OCI-LY7 (cell line): ENCODE measurements around the gene CXCR6. TPM values are rescaled to one million over a fixed set of nuclear protein-coding genes. Genes with fewer than 3 reads are reported as not detected.

Experiments
- BruUV-seq: library from RNA; stranded (reverse); fragments of 400-500 nt; replicated peaks from 2 replicates; lab custom pipeline; 2021; lab: Mats Ljungman, UMichigan
- CTCF ChIA-PET: fragments of 300-600 bp; sonication (Branson Sonifier 250); formaldehyde crosslinking; loops from one replicate; lab custom pipeline; 2022; ENCODE audit warnings: antibody characterized with exemption; ENCODE audit not compliant: unreplicated experiment; lab: Charles Lee
- POLR2A ChIA-PET: fragments of 300-600 bp; sonication (Branson Sonifier 250); formaldehyde crosslinking; loops from one replicate; lab custom pipeline; 2022; ENCODE audit warnings: antibody characterized with exemption; lab: Charles Lee
- DNase-seq: peaks from one replicate; pipeline ENCODE4 v3.0.0-alpha.2; 2015; ENCODE audit warnings: low spot score
- H2AFZ ChIP-seq: fragments of 200-600 bp; sonication (generic), shearing (Covaris generic); 2 replicates; pipeline ENCODE4 v1.6.1; 2014; ENCODE audit warnings: mild to moderate bottlenecking, antibody characterized with exemption, low read length, moderate library complexity
- H3K27ac ChIP-seq: fragments of 200-600 bp; sonication (generic); 2 replicates; pipeline ENCODE4 v1.5.1; 2014; ENCODE audit warnings: mixed run types, low read depth, mild to moderate bottlenecking, moderate library complexity, low read length, inconsistent platforms; ENCODE audit not compliant: poor library complexity, severe bottlenecking
- H3K36me3 ChIP-seq: fragments of 200-600 bp; sonication (generic); 2 replicates; pipeline ENCODE4 v1.6.1; 2014; ENCODE audit warnings: mild to moderate bottlenecking, antibody characterized with exemption, low read length, moderate library complexity, mixed read lengths; ENCODE audit not compliant: insufficient read depth
- H3K4me1 ChIP-seq: fragments of 200-600 bp; sonication (generic); 2 replicates; pipeline ENCODE4 v1.5.1; 2014; ENCODE audit warnings: mild to moderate bottlenecking, low read length; ENCODE audit not compliant: insufficient read depth, poor library complexity, severe bottlenecking
- H3K4me2 ChIP-seq: fragments of 200-600 bp; sonication (generic); 2 replicates; pipeline ENCODE4 v1.6.1; 2014; ENCODE audit warnings: mild to moderate bottlenecking, low read length
- H3K4me3 ChIP-seq: fragments of 200-600 bp; sonication (generic); 2 replicates; pipeline ENCODE4 v1.5.1; 2014; ENCODE audit warnings: mild to moderate bottlenecking, low read depth, low read length; ENCODE audit not compliant: poor library complexity, severe bottlenecking
- H3K79me2 ChIP-seq: fragments of 200-600 bp; sonication (generic); 2 replicates; pipeline ENCODE4 v1.6.1; 2016; ENCODE audit warnings: low read depth, mild to moderate bottlenecking, low read length, moderate library complexity, mixed read lengths; ENCODE audit not compliant: insufficient read depth
- H3K9me2 ChIP-seq: fragments of 200-600 bp; sonication (generic); 2 replicates; pipeline ENCODE4 v1.6.1; 2016; ENCODE audit warnings: mild to moderate bottlenecking, low read length, mixed read lengths; ENCODE audit not compliant: insufficient read depth
- H3K9me3 ChIP-seq: fragments of 200-600 bp; sonication (generic); 2 replicates; pipeline ENCODE4 v1.6.1; 2014; ENCODE audit warnings: mild to moderate bottlenecking, mixed run types, low read length, mixed read lengths
- H4K20me1 ChIP-seq: fragments of 200-600 bp; sonication (generic); 2 replicates; pipeline ENCODE4 v1.6.1; 2014; ENCODE audit warnings: mild to moderate bottlenecking, antibody characterized with exemption, low read length, moderate library complexity, mixed read lengths; ENCODE audit not compliant: insufficient read depth
- CTCF ChIP-seq: fragments of 200-600 bp; sonication (generic); conservative IDR thresholded peaks from 2 replicates; pipeline ENCODE4 v1.5.1; 2014; ENCODE audit warnings: mild to moderate bottlenecking, antibody characterized with exemption, low read length, moderate library complexity, mixed read lengths
- EZH2phosphoT487 ChIP-seq: fragments of 200-600 bp; sonication (generic); IDR thresholded peaks from 2 replicates; pipeline ENCODE4 v1.6.1; 2018; ENCODE audit warnings: low read depth, borderline replicate concordance, mild to moderate bottlenecking, mixed run types, antibody characterized with exemption, low read length, moderate library complexity, mixed read lengths
- intact Hi-C: fragments of 100-400 bp; cut with micrococcal nuclease; formaldehyde crosslinking; loops from one replicate; pipeline ENCODE4 v1.10.0; 2022; ENCODE audit not compliant: unreplicated experiment
- total RNA-seq, 2 experiments: library from RNA; depleted of rRNA in 1 of 2; stranded (reverse); fragments of >200 nt in 1 of 2; shearing (Covaris generic) in 1 of 2; gene quantifications; 2 replicates each; pipeline ENCODE4 v1.2.3, GENCODE V29; 2014 to 2022

Gene CXCR6
- total RNA-seq, 2 experiments from 2014 or later, result not detected

DNA sequence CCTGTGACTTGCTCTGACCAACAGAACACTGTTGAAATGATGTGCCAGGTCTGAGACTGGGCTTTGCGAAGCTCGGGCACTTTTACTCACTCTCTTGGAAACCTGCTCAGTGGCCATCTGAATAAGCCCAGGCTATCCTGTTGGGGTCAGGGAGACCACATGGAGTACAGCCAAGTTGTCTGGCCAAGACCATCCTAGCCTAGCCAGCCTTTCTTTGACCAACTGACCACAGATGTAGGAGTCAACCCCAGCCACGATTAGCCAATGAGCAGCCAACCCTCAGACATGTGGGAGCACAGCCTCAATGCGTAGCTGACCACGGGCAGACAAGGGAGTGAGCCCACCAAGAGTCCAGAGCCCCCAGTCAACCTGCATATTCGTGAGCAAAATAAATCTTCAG is 30.8 kb upstream of the CXCR6 start:
- no peak overlapping the region for H3K27ac ChIP-seq
- no peaks in the 10 kb centered on the region for H3K79me2 ChIP-seq
- no peaks in the 10 kb centered on the region for H3K9me3 ChIP-seq
- ChIA-PET POLR2A (no interaction called here), CTCF (no interaction called here)
- no peak overlapping the region for H3K4me2 ChIP-seq
- no TSS peak for BruUV-seq
- no peak for TF ChIP-seq EZH2phosphoT487
- no peak for TF ChIP-seq CTCF
- no peak for DNase-seq
- H3K4me1 ChIP-seq, result no peaks in the 10 kb centered on the region
- no peak overlapping the region for H2AFZ ChIP-seq
- no peak overlapping the region for H3K4me3 ChIP-seq
- intact Hi-C loops, result no loop called here
- H3K36me3 ChIP-seq, result no peaks in the 10 kb centered on the region
- no peaks in the 10 kb centered on the region for H4K20me1 ChIP-seq
- H3K9me2 ChIP-seq, result no peaks in the 10 kb centered on the region

GRCh38 chr3:45914362-45915058 is 28.8 kb upstream of the CXCR6 start:
- Histone ChIP-seq H3K9me2 (no peaks in the 10 kb centered on the region), H3K9me3 (no peaks in the 10 kb centered on the region), H3K4me1 (no peaks in the 10 kb centered on the region), H3K36me3 (no peaks in the 10 kb centered on the region), H3K4me3 (no peak overlapping the region), H3K79me2 (no peaks in the 10 kb centered on the region), H3K4me2 (no peak overlapping the region), H4K20me1 (no peaks in the 10 kb centered on the region), H3K27ac (no peak overlapping the region), H2AFZ (no peak overlapping the region)
- TF ChIP-seq CTCF (no peak), EZH2phosphoT487 (no peak)
- intact Hi-C loops, result no loop called here
- ChIA-PET POLR2A (no interaction called here), CTCF (no interaction called here)
- DNase-seq, result no peak
- no TSS peak for BruUV-seq

- BruUV-seq, result no TSS peak
These were observed 28.2 kb upstream of the CXCR6 start for GRCh38 chr3:45915059-45915439.

More at GRCh38 chr3:45915059-45915439, 28.2 kb upstream of the CXCR6 start:
- Histone ChIP-seq H3K4me3 (no peak overlapping the region), H3K9me2 (no peaks in the 10 kb centered on the region), H3K79me2 (no peaks in the 10 kb centered on the region), H3K27ac (no peak overlapping the region), H3K4me1 (no peaks in the 10 kb centered on the region), H3K36me3 (no peaks in the 10 kb centered on the region), H3K9me3 (no peaks in the 10 kb centered on the region), H3K4me2 (no peak overlapping the region), H4K20me1 (no peaks in the 10 kb centered on the region), H2AFZ (no peak overlapping the region)
- ChIA-PET POLR2A (no interaction called here), CTCF (no interaction called here)
- intact Hi-C loops, result no loop called here
- no peak for DNase-seq
- TF ChIP-seq EZH2phosphoT487, result no peak
- no peak for TF ChIP-seq CTCF
